ENCODE data around the gene AKR7A2. TPM values are rescaled to one million over a fixed set of nuclear protein-coding genes. Genes with fewer than 3 reads are reported as not detected.
A peak's percentile ranks its signal among the peaks of the same experiment; 100 is the strongest.

AKR7A2 gene
- total and polyA plus RNA-seq, 10 of the 15 experiments (the other 5 are each of a cell fraction or from before 2014, with no cell fraction given) = 1.3 to 114 (median 48.0) TPM

GRCh38 chr1:19330449-19331135, 18.6 kb upstream of the AKR7A2 start:
- TF ChIP-seq SIN3A (IDR thresholded peaks at IDR 0.05; ENCODE audit: low read depth, low read length) (no peak), POLR2AphosphoS2 (IDR thresholded peaks at IDR 0.05; ENCODE audit: low read depth, low read length) (peak; percentile 49; the same call in 1 of the 2 replicates)
- no peak overlapping the region for H3K4me2 ChIP-seq (ENCODE audit: control insufficient read depth, insufficient read depth)
- H4K20me1 ChIP-seq (ENCODE audit: control insufficient read depth, insufficient read depth) = no peaks in the 10 kb centered on the region
- H3K9ac ChIP-seq (ENCODE audit: control insufficient read depth, insufficient read depth, low read length) = no peak overlapping the region
- H3K4me3 ChIP-seq = no peak overlapping the region
- no peak overlapping the region for H2AFZ ChIP-seq (ENCODE audit: control insufficient read depth, low read depth, low read length)
- no peak overlapping the region for H3K27ac ChIP-seq (ENCODE audit: control insufficient read depth, insufficient read depth)
- CTCF ChIA-PET = interaction anchor here (0.7 to 2.7 kb wide), 2 partner anchors 12 to 35 kb away, joined by 3 to 9 read pairs; no protein-coding TSS in a partner anchor
- SMC1A ChIA-PET (ENCODE audit: uncharacterized antibody, unreplicated experiment) = no interaction called here
- RAD21 ChIA-PET (ENCODE audit: unreplicated experiment) = no interaction called here
- no peaks in the 10 kb centered on the region for H3K4me1 ChIP-seq (ENCODE audit: control insufficient read depth, insufficient read depth, low read length)
- POLR2A ChIA-PET = no interaction called here
- in situ Hi-C loops (cut with MboI) (no loop called here), intact Hi-C loops (cut with micrococcal nuclease; ENCODE audit: unreplicated experiment) (no loop called here)
- no peaks in the 10 kb centered on the region for H3K9me3 ChIP-seq (replicated peaks; ENCODE audit: control insufficient read depth, insufficient read depth, low read length)
- FAIRE-seq (no peak), ATAC-seq (no peak), DNase-seq (ENCODE audit: low read depth, low spot score) (no peak)
- BruUV-seq (replicated peaks) = no TSS peak
- 75% methylated on average over 14 of the region's 14 CpGs for WGBS (ENCODE audit: insufficient coverage, insufficient replicate concordance, low lambda C conversion rate, missing lambda C conversion rate)
- no peaks in the 10 kb centered on the region for H3K79me2 ChIP-seq (ENCODE audit: control insufficient read depth, insufficient read depth, low read length)
- no peaks in the 10 kb centered on the region for H3K27me3 ChIP-seq (replicated peaks in 1 of 2; ENCODE audit: control insufficient read depth in 2 of 2, insufficient read depth in 2 of 2, low read length in 1 of 2)
- H3K36me3 ChIP-seq (ENCODE audit: control insufficient read depth in 2 of 2, insufficient read depth in 2 of 2, low read length in 1 of 2) = peaks cover 0 to 9% of the 10 kb centered on the region in 2 experiments; a peak in 2 of 4 replicates

GRCh38 chr1:19329611-19330010, 17.7 kb upstream of the AKR7A2 start:
- no peaks in the 10 kb centered on the region for H3K4me1 ChIP-seq (ENCODE audit: control insufficient read depth, insufficient read depth, low read length)
- FAIRE-seq (no peak), ATAC-seq (no peak), DNase-seq (ENCODE audit: low read depth, low spot score) (no peak)
- H2AFZ ChIP-seq (ENCODE audit: control insufficient read depth, low read depth, low read length) = no peak overlapping the region
- H3K4me3 ChIP-seq = no peak overlapping the region
- no peaks in the 10 kb centered on the region for H3K27me3 ChIP-seq (replicated peaks in 1 of 2; ENCODE audit: control insufficient read depth in 2 of 2, insufficient read depth in 2 of 2, low read length in 1 of 2)
- peaks cover 4 to 10% of the 10 kb centered on the region in 2 experiments; a peak in 3 of 4 replicates for H3K36me3 ChIP-seq (ENCODE audit: control insufficient read depth in 2 of 2, insufficient read depth in 2 of 2, low read length in 1 of 2)
- H4K20me1 ChIP-seq (ENCODE audit: control insufficient read depth, insufficient read depth) = no peaks in the 10 kb centered on the region
- H3K27ac ChIP-seq (ENCODE audit: control insufficient read depth, insufficient read depth) = no peak overlapping the region
- RAD21 ChIA-PET (ENCODE audit: unreplicated experiment) = no interaction called here
- in situ Hi-C loops (cut with MboI) (no loop called here), intact Hi-C loops (cut with micrococcal nuclease; ENCODE audit: unreplicated experiment) (no loop called here)
- 94% methylated on average over 5 of the region's 5 CpGs for WGBS (ENCODE audit: insufficient coverage, insufficient replicate concordance, low lambda C conversion rate, missing lambda C conversion rate)
- BruUV-seq (replicated peaks) = no TSS peak
- POLR2A ChIA-PET = no interaction called here
- H3K79me2 ChIP-seq (ENCODE audit: control insufficient read depth, insufficient read depth, low read length) = no peaks in the 10 kb centered on the region
- no peak overlapping the region for H3K4me2 ChIP-seq (ENCODE audit: control insufficient read depth, insufficient read depth)
- H3K9ac ChIP-seq (ENCODE audit: control insufficient read depth, insufficient read depth, low read length) = no peak overlapping the region
- SMC1A ChIA-PET (ENCODE audit: uncharacterized antibody, unreplicated experiment) = no interaction called here
- no peaks in the 10 kb centered on the region for H3K9me3 ChIP-seq (replicated peaks; ENCODE audit: control insufficient read depth, insufficient read depth, low read length)
- TF ChIP-seq, protein P1, sequence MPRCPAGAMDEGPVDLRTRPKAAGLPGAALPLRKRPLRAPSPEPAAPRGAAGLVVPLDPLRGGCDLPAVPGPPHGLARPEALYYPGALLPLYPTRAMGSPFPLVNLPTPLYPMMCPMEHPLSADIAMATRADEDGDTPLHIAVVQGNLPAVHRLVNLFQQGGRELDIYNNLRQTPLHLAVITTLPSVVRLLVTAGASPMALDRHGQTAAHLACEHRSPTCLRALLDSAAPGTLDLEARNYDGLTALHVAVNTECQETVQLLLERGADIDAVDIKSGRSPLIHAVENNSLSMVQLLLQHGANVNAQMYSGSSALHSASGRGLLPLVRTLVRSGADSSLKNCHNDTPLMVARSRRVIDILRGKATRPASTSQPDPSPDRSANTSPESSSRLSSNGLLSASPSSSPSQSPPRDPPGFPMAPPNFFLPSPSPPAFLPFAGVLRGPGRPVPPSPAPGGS (IDR thresholded peaks at IDR 0.05; ENCODE audit: borderline replicate concordance, insufficient read depth, low read depth, low read length, poor library complexity, severe bottlenecking) = peak; percentile 9
- TF ChIP-seq CBX3 (IDR thresholded peaks at IDR 0.05; ENCODE audit: borderline replicate concordance, low read depth) = no peak
- CTCF ChIA-PET = interaction anchor here (2.7 kb wide), 1 partner anchor 13 kb away, joined by 9 read pairs; no protein-coding TSS in a partner anchor
